ENCODE data around the gene ARFIP1.
"Not testable (repeated sequence)": the region's sequence is repeated elsewhere in the genome, so short reads cannot be mapped to it uniquely, and the experiment has no call there.

Gene ARFIP1

GRCh38 chr4:152785639-152786615, 6.2 kb downstream of the ARFIP1 start:
- DNase-seq (ENCODE audit: low read depth in 2 of 2) = no peak

DNA sequence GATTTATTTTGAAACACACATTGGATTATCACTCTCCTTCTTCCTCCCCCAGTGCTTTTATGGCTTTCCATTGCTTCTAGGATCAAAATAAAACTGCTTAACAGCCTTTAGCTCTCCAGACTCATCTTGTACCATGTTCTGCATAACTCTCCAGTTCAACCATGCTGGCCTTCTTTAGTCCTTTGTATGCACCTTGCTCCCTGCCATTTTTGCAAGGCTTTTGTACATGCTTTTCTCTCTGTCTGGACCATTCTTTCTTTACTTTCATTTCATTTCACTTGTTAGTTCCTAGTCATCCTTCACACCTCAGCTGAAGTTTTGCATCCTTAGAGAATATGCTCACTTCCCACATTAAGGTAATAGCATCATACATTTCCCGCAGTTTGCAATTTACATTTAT, 6.9 kb downstream of the ARFIP1 start:
- DNase-seq (ENCODE audit: low read depth in 2 of 2) = no peak

DNA sequence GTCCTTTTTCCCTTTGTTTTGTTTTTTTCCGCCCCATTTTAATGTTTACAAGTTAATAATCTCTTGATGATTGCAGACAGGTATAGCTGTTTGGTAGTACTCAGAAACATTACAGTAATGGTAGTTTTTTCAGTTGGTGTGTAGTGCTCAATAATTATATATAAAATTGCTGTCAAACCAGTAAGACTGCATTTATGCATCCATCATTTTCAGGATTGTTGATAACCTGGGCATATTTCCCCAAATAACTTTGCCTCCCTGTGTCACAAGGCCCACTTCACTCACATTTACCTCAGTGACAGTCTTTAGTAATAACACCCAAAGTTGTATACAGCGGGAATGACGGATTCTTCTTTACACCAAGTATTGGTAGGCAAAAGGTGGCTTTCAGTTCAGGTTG, 16.1 kb downstream of the ARFIP1 start:
- no peak for DNase-seq (ENCODE audit: low read depth in 2 of 2)

GRCh38 chr4:152803541-152803940, 23.8 kb downstream of the ARFIP1 start:
- no peak for DNase-seq (ENCODE audit: low read depth in 2 of 2)

DNA sequence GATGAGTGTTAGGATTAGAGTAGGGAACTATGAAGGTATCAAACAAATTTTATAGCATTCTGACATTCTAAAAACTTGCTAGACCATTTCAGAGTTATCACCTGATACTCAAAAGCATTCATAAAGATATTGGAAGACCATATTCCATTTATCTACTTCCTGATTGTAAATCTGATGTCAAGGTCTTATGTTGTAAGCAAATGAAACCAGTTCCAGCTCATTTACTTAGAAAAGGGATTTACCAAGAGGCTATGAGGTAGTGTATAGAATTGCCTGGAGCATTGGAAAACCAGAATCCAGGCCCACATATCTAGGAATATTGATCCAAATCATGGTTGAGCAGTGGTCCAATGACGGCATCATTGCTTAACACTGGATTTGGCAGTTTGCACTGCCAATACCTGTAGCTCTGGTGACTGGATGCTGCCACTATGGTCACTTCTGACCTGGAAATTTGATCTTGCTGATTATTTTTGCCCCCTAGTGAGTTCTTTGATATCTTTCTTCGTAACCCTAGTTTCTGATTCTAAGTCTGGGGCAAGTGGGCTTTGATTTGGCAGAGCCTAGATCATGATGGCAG, 25.4 kb downstream of the ARFIP1 start:
- no peak for DNase-seq (ENCODE audit: low read depth in 2 of 2)

DNA sequence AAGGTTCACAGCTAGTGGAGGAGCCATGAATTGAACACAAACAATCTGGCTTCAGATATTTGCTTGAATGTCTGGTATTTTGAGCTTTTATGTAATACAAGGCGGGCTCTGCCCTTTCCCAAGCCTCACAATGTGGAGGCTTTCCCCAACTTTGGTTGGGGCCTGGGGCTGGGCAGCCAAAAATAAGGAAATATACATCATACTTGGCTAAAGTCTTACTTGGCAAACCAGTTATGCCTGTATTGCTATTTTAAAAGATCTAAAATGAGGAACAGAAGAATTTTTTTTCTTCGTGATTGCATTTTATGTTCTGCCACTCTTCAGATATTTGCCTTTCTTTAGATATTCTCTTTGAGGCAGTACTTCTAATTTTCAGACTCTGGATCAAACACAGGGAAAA, 26.1 kb downstream of the ARFIP1 start:
- DNase-seq (ENCODE audit: low read depth in 2 of 2) = no peak

DNA sequence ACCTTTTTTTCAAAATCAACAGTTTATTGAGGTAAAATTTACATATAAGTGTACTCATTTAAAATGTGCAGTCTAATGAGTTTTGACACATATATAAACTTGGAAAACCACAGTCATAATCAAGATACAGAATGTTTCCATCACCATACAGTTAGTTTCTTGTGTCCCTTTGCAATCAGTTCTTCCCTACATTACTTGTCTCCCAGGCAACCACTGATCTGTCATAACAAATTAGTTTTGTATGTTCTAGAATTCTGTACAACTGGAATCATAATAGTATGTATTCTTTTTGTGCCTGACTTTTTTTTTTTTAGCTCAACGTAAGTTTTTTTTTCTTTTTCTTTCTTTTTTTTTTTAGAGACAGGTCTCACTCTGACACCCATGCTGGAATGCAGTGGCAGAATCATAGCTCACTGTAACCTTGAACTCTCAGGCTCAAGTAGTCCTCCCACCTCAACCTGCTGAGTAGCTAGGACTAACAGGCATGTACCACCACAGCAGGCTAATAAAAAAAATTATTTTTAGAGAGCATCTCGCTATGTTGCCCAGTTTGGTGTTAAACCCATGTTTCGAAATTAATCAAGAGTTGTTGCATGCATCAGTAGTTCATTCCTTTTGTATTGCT, 26.9 kb downstream of the ARFIP1 start:
- DNase-seq (ENCODE audit: low read depth in 2 of 2) = no peak

GRCh38 chr4:152807294-152807829, 27.6 kb downstream of the ARFIP1 start:
- no peak for DNase-seq (ENCODE audit: low read depth in 2 of 2)

- no peak for DNase-seq (ENCODE audit: low read depth in 2 of 2)
These were observed 28.9 kb downstream of the ARFIP1 start for GRCh38 chr4:152808670-152809069.

GRCh38 chr4:152810715-152811287, 31.0 kb downstream of the ARFIP1 start:
- no peak for DNase-seq (ENCODE audit: low read depth in 2 of 2)

GRCh38 chr4:152815078-152815477, 35.3 kb downstream of the ARFIP1 start:
- DNase-seq (ENCODE audit: low read depth in 2 of 2) = no peak

DNA sequence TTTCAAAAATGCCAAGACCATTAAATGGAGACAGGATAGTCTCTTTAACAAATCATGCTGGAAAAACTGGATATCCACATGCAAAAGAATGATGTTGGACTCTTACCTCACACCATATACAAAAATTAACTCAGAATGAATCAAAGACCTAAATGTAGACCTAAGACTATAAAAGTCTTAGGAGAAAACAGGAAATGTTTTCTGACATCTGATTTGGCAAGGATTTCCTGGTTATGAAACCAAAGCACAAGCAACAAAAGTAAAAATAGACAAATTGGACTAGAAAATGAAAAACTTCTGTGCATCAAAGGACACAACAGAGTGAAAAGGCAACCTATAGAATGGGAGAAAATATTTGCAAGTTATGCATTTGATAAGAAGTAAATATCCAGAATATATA, 37.6 kb downstream of the ARFIP1 start:
- no peak for DNase-seq (ENCODE audit: low read depth in 2 of 2)

- DNase-seq (ENCODE audit: low read depth in 2 of 2) = no peak
These were observed 39.4 kb downstream of the ARFIP1 start for GRCh38 chr4:152819026-152819645.

DNA sequence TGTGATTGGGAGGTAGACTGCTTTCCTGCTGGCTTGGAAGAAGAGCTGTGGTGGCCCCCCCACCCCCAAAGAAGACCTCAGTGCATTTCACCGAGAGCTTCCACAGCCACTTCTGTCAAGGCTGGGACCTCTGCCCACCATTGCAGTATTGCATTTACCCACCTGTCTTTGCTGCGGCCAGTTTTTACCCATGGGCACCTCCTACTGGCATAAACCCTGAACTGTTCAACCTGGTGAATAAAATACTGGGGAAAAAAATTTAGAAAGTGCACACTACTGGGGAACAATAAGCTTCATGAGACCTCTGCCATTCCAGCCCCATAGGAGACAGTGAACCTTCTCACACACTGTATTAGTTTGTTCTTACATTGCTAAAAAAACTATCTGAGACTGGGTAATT, 40.3 kb downstream of the ARFIP1 start:
- DNase-seq (ENCODE audit: low read depth in 2 of 2) = no peak

DNA sequence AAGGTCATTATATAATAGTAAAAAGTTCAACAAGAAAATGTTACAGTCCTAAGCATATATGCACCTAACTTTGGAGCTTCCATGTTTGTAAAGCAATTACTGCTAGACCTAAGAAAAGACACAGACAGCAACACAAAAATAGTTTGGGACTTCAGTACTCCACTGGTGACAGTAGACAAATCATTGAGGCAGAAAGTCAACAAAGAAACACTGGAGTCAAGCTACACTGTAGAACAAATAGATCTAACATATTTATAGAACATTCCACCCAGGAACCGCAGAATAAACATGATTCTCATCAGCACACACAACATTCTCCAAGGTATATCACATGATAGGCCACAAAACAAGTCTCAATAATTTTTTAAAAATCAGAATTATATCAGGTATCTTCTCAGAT, 42.6 kb downstream of the ARFIP1 start:
- no peak for DNase-seq (ENCODE audit: low read depth in 2 of 2)

- no peak for DNase-seq (ENCODE audit: low read depth in 2 of 2)
These were observed 44.8 kb downstream of the ARFIP1 start for GRCh38 chr4:152824561-152824960.

DNA sequence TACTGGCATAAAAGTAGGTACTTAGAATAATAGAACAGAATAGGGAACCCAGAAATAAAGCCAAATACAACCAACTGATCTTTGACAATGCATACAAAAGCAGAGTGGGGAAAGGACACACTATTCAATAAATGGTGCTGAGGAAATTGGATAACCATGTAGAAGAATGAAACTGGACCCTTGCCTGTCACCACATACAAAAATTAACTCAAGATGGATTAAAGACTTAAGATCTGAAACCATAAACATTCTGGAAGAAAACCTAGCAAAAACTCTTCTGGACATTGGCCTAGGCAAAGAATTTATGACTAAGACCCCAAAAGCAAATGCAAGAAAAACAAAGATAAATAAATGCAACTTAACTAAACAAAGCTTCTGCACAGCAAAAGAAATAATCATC, 45.6 kb downstream of the ARFIP1 start:
- DNase-seq (ENCODE audit: low read depth in 2 of 2) = no peak

GRCh38 chr4:152828122-152828521, 48.4 kb downstream of the ARFIP1 start:
- DNase-seq (ENCODE audit: low read depth in 2 of 2) = no peak

DNA sequence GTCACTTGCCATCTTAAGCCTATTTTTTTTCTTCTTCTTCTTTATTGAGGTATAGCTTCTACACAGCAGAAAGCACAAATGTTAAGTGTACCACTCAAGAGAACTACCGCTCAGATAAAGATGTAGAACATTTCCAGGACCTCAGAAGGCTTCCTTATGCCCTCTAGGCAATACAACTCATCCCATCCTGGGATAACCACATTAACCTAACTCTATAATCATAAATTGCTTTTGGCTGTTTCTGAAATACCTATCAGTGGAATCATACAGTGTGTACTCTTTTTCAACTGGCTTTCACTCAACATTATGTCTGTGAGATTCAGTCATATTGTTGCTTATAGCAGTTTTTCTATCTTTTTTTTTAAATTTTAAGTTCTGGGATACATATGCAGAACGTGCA, 51.7 kb downstream of the ARFIP1 start:
- no peak for DNase-seq (ENCODE audit: low read depth in 2 of 2)

DNA sequence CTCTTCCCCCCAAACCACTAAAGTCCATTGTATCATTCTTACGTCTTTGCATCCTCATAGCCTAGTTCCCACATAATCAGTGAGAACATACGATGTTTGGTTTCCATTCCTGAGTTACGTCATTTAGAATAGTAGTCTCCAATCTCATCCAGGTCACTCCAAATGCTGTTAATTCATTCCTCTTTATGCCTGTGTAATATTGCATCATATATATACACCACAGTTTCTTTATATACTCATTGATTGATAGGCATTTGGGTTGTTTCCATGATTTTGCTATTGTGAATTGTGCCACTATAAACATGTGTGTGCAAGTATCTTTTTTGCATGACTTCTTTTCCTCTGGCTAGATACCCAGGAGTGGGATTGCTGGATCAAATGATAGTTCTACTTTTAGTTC, 57.2 kb downstream of the ARFIP1 start:
- DNase-seq (ENCODE audit: low read depth in 2 of 2) = no peak

- not testable (repeated sequence) for DNase-seq (ENCODE audit: low read depth in 2 of 2)
These were observed 60.0 kb downstream of the ARFIP1 start for GRCh38 chr4:152839729-152840128.
